Measurements from ENCODE around the gene KLHDC7A.

DNA sequence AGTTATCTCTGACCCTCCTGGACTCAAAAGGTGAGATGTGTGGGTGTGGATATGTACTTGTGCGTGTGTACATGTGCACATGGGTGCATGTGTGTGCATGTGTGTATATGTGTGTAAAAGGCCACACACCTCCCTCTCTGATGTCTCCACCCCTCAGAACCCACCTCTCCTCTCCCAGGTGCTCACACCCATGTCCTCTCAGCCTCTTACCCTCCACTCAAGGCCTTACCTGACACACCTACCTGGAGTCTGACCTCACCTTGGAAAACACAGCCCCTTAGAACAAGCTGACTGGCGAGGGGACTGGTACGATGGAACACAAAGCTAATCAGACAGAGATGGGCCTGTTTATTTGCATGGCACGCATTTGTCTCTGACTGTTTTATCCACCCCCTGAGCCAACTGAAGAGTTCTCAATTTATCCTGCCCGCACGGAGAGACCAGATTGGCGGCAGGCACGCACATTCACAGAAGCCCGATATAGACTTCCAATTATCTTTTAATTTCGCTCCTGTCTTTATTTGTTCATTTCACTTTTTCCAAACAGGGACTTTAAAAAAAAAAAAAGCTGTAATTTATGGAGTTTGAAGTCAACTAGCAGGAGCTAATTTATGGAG is 6.1 kb upstream of the KLHDC7A start:
- TF ChIP-seq, protein P1, sequence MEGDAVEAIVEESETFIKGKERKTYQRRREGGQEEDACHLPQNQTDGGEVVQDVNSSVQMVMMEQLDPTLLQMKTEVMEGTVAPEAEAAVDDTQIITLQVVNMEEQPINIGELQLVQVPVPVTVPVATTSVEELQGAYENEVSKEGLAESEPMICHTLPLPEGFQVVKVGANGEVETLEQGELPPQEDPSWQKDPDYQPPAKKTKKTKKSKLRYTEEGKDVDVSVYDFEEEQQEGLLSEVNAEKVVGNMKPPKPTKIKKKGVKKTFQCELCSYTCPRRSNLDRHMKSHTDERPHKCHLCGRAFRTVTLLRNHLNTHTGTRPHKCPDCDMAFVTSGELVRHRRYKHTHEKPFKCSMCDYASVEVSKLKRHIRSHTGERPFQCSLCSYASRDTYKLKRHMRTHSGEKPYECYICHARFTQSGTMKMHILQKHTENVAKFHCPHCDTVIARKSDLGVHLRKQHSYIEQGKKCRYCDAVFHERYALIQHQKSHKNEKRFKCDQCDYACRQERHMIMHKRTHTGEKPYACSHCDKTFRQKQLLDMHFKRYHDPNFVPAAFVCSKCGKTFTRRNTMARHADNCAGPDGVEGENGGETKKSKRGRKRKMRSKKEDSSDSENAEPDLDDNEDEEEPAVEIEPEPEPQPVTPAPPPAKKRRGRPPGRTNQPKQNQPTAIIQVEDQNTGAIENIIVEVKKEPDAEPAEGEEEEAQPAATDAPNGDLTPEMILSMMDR (IDR thresholded peaks at IDR 0.05; ENCODE audit: insufficient read depth, low read length, poor library complexity, severe bottlenecking) = no peak
- TF ChIP-seq EZH2phosphoT487 (conservative IDR thresholded peaks at IDR 0.05; ENCODE audit: low read length) = no peak
